ENCODE results near the gene GCNT1. TPM values are rescaled to one million over a fixed set of nuclear protein-coding genes. Genes with fewer than 3 reads are reported as not detected.

The GCNT1 gene
- 1.9 TPM for polyA plus RNA-seq (2013, experiment 1 of 2)
- polyA plus RNA-seq (2013, experiment 2 of 2) = 2.1 TPM

- peak within 1 kb of the TSS; percentile 54 to 93 for H3K4me3 ChIP-seq (ENCODE audit: low read length in 2 of 2)
- peaks cover 0 to 20% (median 11%) of the 10 kb centered on the region in 3 experiments for H3K27me3 ChIP-seq (ENCODE audit: control insufficient read depth in 3 of 3, insufficient read depth in 3 of 3, low read depth in 1 of 3, low read length in 3 of 3)
- H2AK5ac ChIP-seq (ENCODE audit: low read depth, low read length) = no peak within 1 kb of the TSS
- peak within 1 kb of the TSS; percentile 75 for H3K23ac ChIP-seq (ENCODE audit: low read depth, low read length, poor library complexity)
- peak; percentile 81 for DNase-seq (ENCODE audit: low spot score)
- no peak within 1 kb of the TSS for H2BK5ac ChIP-seq (ENCODE audit: low read length)
- H3K4me1 ChIP-seq (ENCODE audit: control insufficient read depth in 2 of 2, insufficient read depth in 1 of 2, low read depth in 1 of 2, low read length in 2 of 2) = peaks cover 3% of the 10 kb centered on the region in 2 donors
- WGBS, 2 donors (ENCODE audit: extremely low coverage in 2 of 2, insufficient read length in 2 of 2, insufficient replicate concordance in 1 of 2) = no CpG with 5 or more reads among the region's 65 CpGs
- no peak within 1 kb of the TSS for H2BK120ac ChIP-seq (ENCODE audit: low read depth, low read length)
- H2BK15ac ChIP-seq (ENCODE audit: low read length) = no peak within 1 kb of the TSS
- H3K79me1 ChIP-seq (ENCODE audit: low read depth, low read length) = no peaks in the 10 kb centered on the region
- H3K14ac ChIP-seq (ENCODE audit: low read length) = peak within 1 kb of the TSS; percentile 64
- H3K4ac ChIP-seq (ENCODE audit: low read length) = no peak within 1 kb of the TSS
- no peak within 1 kb of the TSS for H2BK12ac ChIP-seq (ENCODE audit: low read length)
- H3K27ac ChIP-seq (replicated peaks; ENCODE audit: low read length) = no peak within 1 kb of the TSS
- peak within 1 kb of the TSS; percentile 80 for H3K9ac ChIP-seq (ENCODE audit: low read depth, low read length, poor library complexity)
- H3K36me3 ChIP-seq (replicated peaks in 1 of 2; ENCODE audit: control insufficient read depth in 2 of 2, insufficient read depth in 2 of 2, low read length in 2 of 2) = no peaks in the 10 kb centered on the region
- peak within 1 kb of the TSS; percentile 98 for H3K4me2 ChIP-seq (ENCODE audit: insufficient read depth, low read length, poor library complexity, severe bottlenecking)
- H3K18ac ChIP-seq (ENCODE audit: low read length) = peak within 1 kb of the TSS; percentile 85
- no peak within 1 kb of the TSS for H4K8ac ChIP-seq (ENCODE audit: low read depth, low read length)
- H3K9me3 ChIP-seq (replicated peaks in 1 of 2; ENCODE audit: control insufficient read depth in 2 of 2, insufficient read depth in 1 of 2, low read depth in 1 of 2, low read length in 2 of 2) = no peaks in the 10 kb centered on the region
- H4K91ac ChIP-seq (ENCODE audit: low read depth, low read length, poor library complexity) = no peak within 1 kb of the TSS
- peak within 1 kb of the TSS; percentile 94 for H2AFZ ChIP-seq (ENCODE audit: low read length)
Observed at GRCh38 chr9:76458903-76459693, at the start of gene GCNT1. Gene GCNT1, plus strand, starts transcription at chr9:76459182. Its CDS starts 43,200 bp downstream, at chr9:76502382.

- H3K4me2 ChIP-seq (ENCODE audit: insufficient read depth, low read length, poor library complexity, severe bottlenecking) = no peak overlapping the region
- no CpG with 5 or more reads among the region's 2 CpGs for WGBS, 2 donors (ENCODE audit: extremely low coverage in 2 of 2, insufficient read length in 2 of 2, insufficient replicate concordance in 1 of 2)
- no peak for DNase-seq (ENCODE audit: low spot score)
Observed at GRCh38 chr9:76412638-76413037, 46.3 kb upstream of the GCNT1 start.

GRCh38 chr9:76413658-76414057 lies 45.3 kb upstream of the GCNT1 start:
- Histone ChIP-seq H3K4ac (ENCODE audit: low read length) (no peak overlapping the region), H2BK120ac (ENCODE audit: low read depth, low read length) (no peak overlapping the region), H3K14ac (ENCODE audit: low read length) (no peak overlapping the region), H4K91ac (ENCODE audit: low read depth, low read length, poor library complexity) (no peak overlapping the region), H3K4me2 (ENCODE audit: insufficient read depth, low read length, poor library complexity, severe bottlenecking) (no peak overlapping the region), H3K23ac (ENCODE audit: low read depth, low read length, poor library complexity) (no peak overlapping the region), H3K27me3 (ENCODE audit: control insufficient read depth in 3 of 3, insufficient read depth in 3 of 3, low read depth in 1 of 3, low read length in 3 of 3) (no peaks in the 10 kb centered on the region), H3K27ac (replicated peaks; ENCODE audit: low read length) (no peak overlapping the region), H2BK15ac (ENCODE audit: low read length) (no peak overlapping the region), H2BK12ac (ENCODE audit: low read length) (no peak overlapping the region), H3K79me1 (ENCODE audit: low read depth, low read length) (no peaks in the 10 kb centered on the region), H2AK5ac (ENCODE audit: low read depth, low read length) (no peak overlapping the region), H3K9me3 (replicated peaks in 1 of 2; ENCODE audit: control insufficient read depth in 2 of 2, insufficient read depth in 1 of 2, low read depth in 1 of 2, low read length in 2 of 2) (peaks cover 0 to 18% of the 10 kb centered on the region in 2 donors), H3K18ac (ENCODE audit: low read length) (no peak overlapping the region), H3K36me3 (replicated peaks in 1 of 2; ENCODE audit: control insufficient read depth in 2 of 2, insufficient read depth in 2 of 2, low read length in 2 of 2) (no peaks in the 10 kb centered on the region), H3K4me3 (ENCODE audit: low read length in 2 of 2) (no peak overlapping the region), H2AFZ (ENCODE audit: low read length) (no peak overlapping the region), H3K4me1 (ENCODE audit: control insufficient read depth in 2 of 2, insufficient read depth in 1 of 2, low read depth in 1 of 2, low read length in 2 of 2) (no peaks in the 10 kb centered on the region), H3K9ac (ENCODE audit: low read depth, low read length, poor library complexity) (no peak overlapping the region), H2BK5ac (ENCODE audit: low read length) (no peak overlapping the region), H4K8ac (ENCODE audit: low read depth, low read length) (no peak overlapping the region)
- DNase-seq (ENCODE audit: low spot score) = no peak

More at GRCh38 chr9:76412638-76413037, 46.3 kb upstream of the GCNT1 start:
- Histone ChIP-seq H2BK120ac (ENCODE audit: low read depth, low read length) (no peak overlapping the region), H3K18ac (ENCODE audit: low read length) (no peak overlapping the region), H2BK12ac (ENCODE audit: low read length) (no peak overlapping the region), H3K79me1 (ENCODE audit: low read depth, low read length) (no peaks in the 10 kb centered on the region), H3K27ac (replicated peaks; ENCODE audit: low read length) (no peak overlapping the region), H2AFZ (ENCODE audit: low read length) (no peak overlapping the region), H3K14ac (ENCODE audit: low read length) (no peak overlapping the region), H3K23ac (ENCODE audit: low read depth, low read length, poor library complexity) (no peak overlapping the region), H3K4me1 (ENCODE audit: control insufficient read depth in 2 of 2, insufficient read depth in 1 of 2, low read depth in 1 of 2, low read length in 2 of 2) (no peaks in the 10 kb centered on the region), H2BK5ac (ENCODE audit: low read length) (no peak overlapping the region), H3K9ac (ENCODE audit: low read depth, low read length, poor library complexity) (no peak overlapping the region), H3K27me3 (ENCODE audit: control insufficient read depth in 3 of 3, insufficient read depth in 3 of 3, low read depth in 1 of 3, low read length in 3 of 3) (peaks cover 0 to 3% (median 0%) of the 10 kb centered on the region in 3 experiments), H3K4ac (ENCODE audit: low read length) (no peak overlapping the region), H2AK5ac (ENCODE audit: low read depth, low read length) (no peak overlapping the region), H3K36me3 (replicated peaks in 1 of 2; ENCODE audit: control insufficient read depth in 2 of 2, insufficient read depth in 2 of 2, low read length in 2 of 2) (no peaks in the 10 kb centered on the region), H4K8ac (ENCODE audit: low read depth, low read length) (no peak overlapping the region), H3K4me3 (ENCODE audit: low read length in 2 of 2) (no peak overlapping the region), H4K91ac (ENCODE audit: low read depth, low read length, poor library complexity) (no peak overlapping the region), H3K9me3 (replicated peaks in 1 of 2; ENCODE audit: control insufficient read depth in 2 of 2, insufficient read depth in 1 of 2, low read depth in 1 of 2, low read length in 2 of 2) (peaks cover 0 to 18% of the 10 kb centered on the region in 2 donors), H2BK15ac (ENCODE audit: low read length) (no peak overlapping the region)

GRCh38 chr9:76414661-76415060 lies 44.3 kb upstream of the GCNT1 start:
- Histone ChIP-seq H2BK15ac (ENCODE audit: low read length) (no peak overlapping the region), H3K27ac (replicated peaks; ENCODE audit: low read length) (no peak overlapping the region), H3K9ac (ENCODE audit: low read depth, low read length, poor library complexity) (no peak overlapping the region), H2AK5ac (ENCODE audit: low read depth, low read length) (no peak overlapping the region), H4K8ac (ENCODE audit: low read depth, low read length) (no peak overlapping the region), H3K4me1 (ENCODE audit: control insufficient read depth in 2 of 2, insufficient read depth in 1 of 2, low read depth in 1 of 2, low read length in 2 of 2) (no peaks in the 10 kb centered on the region), H3K4me3 (ENCODE audit: low read length in 2 of 2) (no peak overlapping the region), H2BK5ac (ENCODE audit: low read length) (no peak overlapping the region), H2BK12ac (ENCODE audit: low read length) (no peak overlapping the region), H3K27me3 (ENCODE audit: control insufficient read depth in 3 of 3, insufficient read depth in 3 of 3, low read depth in 1 of 3, low read length in 3 of 3) (no peaks in the 10 kb centered on the region), H3K4ac (ENCODE audit: low read length) (no peak overlapping the region), H3K23ac (ENCODE audit: low read depth, low read length, poor library complexity) (no peak overlapping the region), H3K4me2 (ENCODE audit: insufficient read depth, low read length, poor library complexity, severe bottlenecking) (no peak overlapping the region), H3K36me3 (replicated peaks in 1 of 2; ENCODE audit: control insufficient read depth in 2 of 2, insufficient read depth in 2 of 2, low read length in 2 of 2) (no peaks in the 10 kb centered on the region), H4K91ac (ENCODE audit: low read depth, low read length, poor library complexity) (no peak overlapping the region), H3K9me3 (replicated peaks in 1 of 2; ENCODE audit: control insufficient read depth in 2 of 2, insufficient read depth in 1 of 2, low read depth in 1 of 2, low read length in 2 of 2) (peaks cover 0 to 18% of the 10 kb centered on the region in 2 donors), H2AFZ (ENCODE audit: low read length) (no peak overlapping the region), H2BK120ac (ENCODE audit: low read depth, low read length) (no peak overlapping the region), H3K79me1 (ENCODE audit: low read depth, low read length) (no peaks in the 10 kb centered on the region), H3K18ac (ENCODE audit: low read length) (no peak overlapping the region), H3K14ac (ENCODE audit: low read length) (no peak overlapping the region)
- no peak for DNase-seq (ENCODE audit: low spot score)
- no CpG with 5 or more reads among the region's 4 CpGs for WGBS, 2 donors (ENCODE audit: extremely low coverage in 2 of 2, insufficient read length in 2 of 2, insufficient replicate concordance in 1 of 2)

Data from neuronal stem cell (in vitro differentiated cells).